Measurements from ENCODE around the gene CEP290.

DNA sequence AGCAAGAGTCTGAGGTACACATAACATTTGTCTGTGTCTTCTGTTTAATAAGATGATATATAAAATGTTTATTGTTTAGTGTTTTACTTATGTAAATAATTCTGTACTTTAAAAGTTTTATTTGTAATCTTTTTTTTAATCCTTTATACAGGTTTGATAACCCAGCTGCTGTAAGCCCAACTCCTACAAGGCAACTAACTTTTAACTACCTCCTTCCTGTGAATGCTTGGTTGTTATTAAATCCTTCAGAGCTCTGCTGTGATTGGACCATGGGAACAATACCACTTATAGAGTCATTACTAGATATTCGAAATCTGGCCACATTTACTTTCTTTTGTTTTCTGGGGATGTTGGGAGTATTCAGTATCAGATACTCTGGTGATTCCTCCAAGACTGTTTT lies 24.3 kb upstream of the CEP290 start:
- TF ChIP-seq, protein P1, sequence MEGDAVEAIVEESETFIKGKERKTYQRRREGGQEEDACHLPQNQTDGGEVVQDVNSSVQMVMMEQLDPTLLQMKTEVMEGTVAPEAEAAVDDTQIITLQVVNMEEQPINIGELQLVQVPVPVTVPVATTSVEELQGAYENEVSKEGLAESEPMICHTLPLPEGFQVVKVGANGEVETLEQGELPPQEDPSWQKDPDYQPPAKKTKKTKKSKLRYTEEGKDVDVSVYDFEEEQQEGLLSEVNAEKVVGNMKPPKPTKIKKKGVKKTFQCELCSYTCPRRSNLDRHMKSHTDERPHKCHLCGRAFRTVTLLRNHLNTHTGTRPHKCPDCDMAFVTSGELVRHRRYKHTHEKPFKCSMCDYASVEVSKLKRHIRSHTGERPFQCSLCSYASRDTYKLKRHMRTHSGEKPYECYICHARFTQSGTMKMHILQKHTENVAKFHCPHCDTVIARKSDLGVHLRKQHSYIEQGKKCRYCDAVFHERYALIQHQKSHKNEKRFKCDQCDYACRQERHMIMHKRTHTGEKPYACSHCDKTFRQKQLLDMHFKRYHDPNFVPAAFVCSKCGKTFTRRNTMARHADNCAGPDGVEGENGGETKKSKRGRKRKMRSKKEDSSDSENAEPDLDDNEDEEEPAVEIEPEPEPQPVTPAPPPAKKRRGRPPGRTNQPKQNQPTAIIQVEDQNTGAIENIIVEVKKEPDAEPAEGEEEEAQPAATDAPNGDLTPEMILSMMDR (IDR thresholded peaks at IDR 0.05; ENCODE audit: extremely low read depth in 1 of 2, insufficient read depth in 1 of 2, low read depth in 1 of 2, low read length in 2 of 2) = no peak
- no peak for TF ChIP-seq EZH2 (IDR thresholded peaks at IDR 0.05; ENCODE audit: borderline replicate concordance, low read depth, low read length, severe bottlenecking)
- TF ChIP-seq POLR2AphosphoS5 (IDR thresholded peaks at IDR 0.05; ENCODE audit: insufficient read depth, low read depth, low read length) = no peak
- no peak for TF ChIP-seq GATA2 (IDR thresholded peaks at IDR 0.05; ENCODE audit: insufficient read depth, insufficient read length, low read depth, low read length)
- no peak for TF ChIP-seq POLR2A (IDR thresholded peaks at IDR 0.05; ENCODE audit: low read depth, low read length)
- TF ChIP-seq, protein P2, sequence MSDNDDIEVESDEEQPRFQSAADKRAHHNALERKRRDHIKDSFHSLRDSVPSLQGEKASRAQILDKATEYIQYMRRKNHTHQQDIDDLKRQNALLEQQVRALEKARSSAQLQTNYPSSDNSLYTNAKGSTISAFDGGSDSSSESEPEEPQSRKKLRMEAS (IDR thresholded peaks at IDR 0.05; ENCODE audit: insufficient read depth, insufficient read length) = no peak
- no peak for TF ChIP-seq JUN (IDR thresholded peaks at IDR 0.05; ENCODE audit: borderline replicate concordance, insufficient read depth, insufficient read length, low read depth)
- no peak for TF ChIP-seq MYC (IDR thresholded peaks at IDR 0.05; ENCODE audit: low read depth, low read length)
- no peak for TF ChIP-seq FOS (IDR thresholded peaks at IDR 0.05; ENCODE audit: borderline replicate concordance, insufficient read depth, low read length)

Measured in endothelial cell of umbilical vein (primary cell).